Body of pancreas (tissue), 4 donors: ENCODE data around the gene CISTR.

Experiments used
- POLR2A ChIP-seq, 3 donors: fragments of 450-650 bp; IDR thresholded peaks; one replicate each; pipeline ENCODE4 v1.6.1; 2016; ENCODE audit warnings: antibody characterized with exemption in 3 of 3, mild to moderate bottlenecking in 2 of 3
- TF ChIP-seq, protein P1 (sequence below), 7 experiments: fragments of 450-650 bp in 4 of 7; fragments of 200-600 bp in 3 of 7; sonication (generic) in 3 of 7; IDR thresholded peaks; one replicate each; pipeline ENCODE4 v1.5.1; 2016 to 2019; ENCODE audit warnings: antibody characterized with exemption in 7 of 7

DNA sequence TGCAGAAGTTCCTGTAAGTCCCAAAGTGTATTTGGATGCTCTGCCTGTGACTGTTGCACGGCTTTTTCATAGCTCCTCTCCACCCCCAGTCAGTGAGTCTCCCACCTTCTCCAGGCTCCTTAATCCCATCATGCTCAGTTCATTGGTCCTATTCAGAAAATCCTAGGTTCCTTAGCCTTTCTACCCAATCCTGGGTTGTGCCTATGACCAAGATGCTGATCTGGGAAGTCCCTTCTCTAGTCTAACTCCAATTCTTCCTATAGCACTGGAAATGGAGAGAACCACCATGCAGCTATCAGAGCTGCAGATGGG lies 7.7 kb downstream of the CISTR start:
- TF ChIP-seq POLR2A (IDR thresholded peaks at IDR 0.05), result no peak
- TF ChIP-seq, protein P1, sequence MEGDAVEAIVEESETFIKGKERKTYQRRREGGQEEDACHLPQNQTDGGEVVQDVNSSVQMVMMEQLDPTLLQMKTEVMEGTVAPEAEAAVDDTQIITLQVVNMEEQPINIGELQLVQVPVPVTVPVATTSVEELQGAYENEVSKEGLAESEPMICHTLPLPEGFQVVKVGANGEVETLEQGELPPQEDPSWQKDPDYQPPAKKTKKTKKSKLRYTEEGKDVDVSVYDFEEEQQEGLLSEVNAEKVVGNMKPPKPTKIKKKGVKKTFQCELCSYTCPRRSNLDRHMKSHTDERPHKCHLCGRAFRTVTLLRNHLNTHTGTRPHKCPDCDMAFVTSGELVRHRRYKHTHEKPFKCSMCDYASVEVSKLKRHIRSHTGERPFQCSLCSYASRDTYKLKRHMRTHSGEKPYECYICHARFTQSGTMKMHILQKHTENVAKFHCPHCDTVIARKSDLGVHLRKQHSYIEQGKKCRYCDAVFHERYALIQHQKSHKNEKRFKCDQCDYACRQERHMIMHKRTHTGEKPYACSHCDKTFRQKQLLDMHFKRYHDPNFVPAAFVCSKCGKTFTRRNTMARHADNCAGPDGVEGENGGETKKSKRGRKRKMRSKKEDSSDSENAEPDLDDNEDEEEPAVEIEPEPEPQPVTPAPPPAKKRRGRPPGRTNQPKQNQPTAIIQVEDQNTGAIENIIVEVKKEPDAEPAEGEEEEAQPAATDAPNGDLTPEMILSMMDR (IDR thresholded peaks at IDR 0.05), result no peak
